OCI-LY7 (cell line): Measurements from ENCODE around the gene NUDT14.

Experiments used
- CTCF ChIP-seq: fragments of 200-600 bp; sonication (generic); conservative IDR thresholded peaks from 2 replicates; pipeline ENCODE4 v1.5.1; 2014; ENCODE audit warnings: mild to moderate bottlenecking, antibody characterized with exemption, low read length, moderate library complexity, mixed read lengths
- EZH2phosphoT487 ChIP-seq: fragments of 200-600 bp; sonication (generic); IDR thresholded peaks from 2 replicates; pipeline ENCODE4 v1.6.1; 2018; ENCODE audit warnings: low read depth, borderline replicate concordance, mild to moderate bottlenecking, mixed run types, antibody characterized with exemption, low read length, moderate library complexity, mixed read lengths

GRCh38 chr14:105169776-105170655 is 11.1 kb downstream of the NUDT14 start:
- TF ChIP-seq CTCF (no peak), EZH2phosphoT487 (no peak)
